CD4-positive, alpha-beta T cell (primary cell): Measurements from ENCODE around the gene PABPN1. TPM values are rescaled to one million over a fixed set of nuclear protein-coding genes. Genes with fewer than 3 reads are reported as not detected.

ENCODE experiments used
- ATAC-seq: fragments of 200-7000 bp; cut with Tn5 transposase; one replicate; pipeline ENCODE4 v1.10.0; 2022; ENCODE audit warnings: mild to moderate bottlenecking; ENCODE audit not compliant: poor library complexity
- CTCF ChIA-PET: fragments of 350-600 bp; sonication (Branson Sonifier 250); formaldehyde crosslinking; loops from one replicate; lab custom pipeline; 2021; ENCODE audit warnings: antibody characterized with exemption, inconsistent platforms; lab: Charles Lee
- POLR2A ChIA-PET: fragments of 350-600 bp; sonication (Branson Sonifier 250); formaldehyde crosslinking; loops from one replicate; lab custom pipeline; 2021; ENCODE audit warnings: antibody characterized with exemption, inconsistent platforms; lab: Charles Lee
- DNase-seq, 14 experiments: peaks; one replicate each; pipeline ENCODE4 v3.0.0-alpha.2; 2013 to 2020; ENCODE audit warnings: mixed read lengths in 2 of 14
- H3K27ac ChIP-seq, 2 donors: one replicate each; pipeline versions ENCODE4 v1.5.1 to v1.7.0; 2013; ENCODE audit warnings: low read length in 2 of 2, low read depth in 1 of 2, mild to moderate bottlenecking in 1 of 2
- H3K27me3 ChIP-seq, 2 experiments: 1 replicate in 1 of 2; 2 replicates in 1 of 2; pipeline versions ENCODE4 v1.6.1 to v1.7.0; 2013; ENCODE audit warnings: low read length in 2 of 2, control low read depth in 1 of 2, mild to moderate bottlenecking in 1 of 2, moderate library complexity in 1 of 2; ENCODE audit not compliant: insufficient read depth in 2 of 2, control insufficient read depth in 1 of 2
- H3K36me3 ChIP-seq: one replicate; pipeline ENCODE4 v1.6.1; 2013; ENCODE audit warnings: low read length, control low read depth; ENCODE audit not compliant: insufficient read depth
- H3K4me1 ChIP-seq: one replicate; pipeline ENCODE4 v1.6.1; 2013; ENCODE audit warnings: low read length, control low read depth; ENCODE audit not compliant: insufficient read depth
- H3K4me3 ChIP-seq: one replicate; pipeline ENCODE4 v1.5.1; 2013; ENCODE audit warnings: mild to moderate bottlenecking, low read length, moderate library complexity
- H3K9me3 ChIP-seq, 2 experiments: 1 replicate in 1 of 2; 2 replicates in 1 of 2; pipeline versions ENCODE4 v1.6.1 to v1.7.0; 2013; ENCODE audit warnings: low read length in 2 of 2, mild to moderate bottlenecking in 2 of 2, control low read depth in 1 of 2, moderate library complexity in 1 of 2; ENCODE audit not compliant: control insufficient read depth in 1 of 2, insufficient read depth in 1 of 2
- H3K27ac Mint-ChIP-seq: one replicate; pipeline ENCODE4 v1.8.0; 2020; ENCODE audit warnings: mixed read lengths
- H3K27me3 Mint-ChIP-seq: one replicate; pipeline ENCODE4 v1.8.0; 2021; ENCODE audit warnings: mixed read lengths
- H3K36me3 Mint-ChIP-seq: one replicate; pipeline ENCODE4 v1.8.0; 2021; ENCODE audit warnings: low read depth, mixed read lengths
- H3K4me1 Mint-ChIP-seq: one replicate; pipeline ENCODE4 v1.8.0; 2021; ENCODE audit warnings: low read depth, mixed read lengths
- H3K4me3 Mint-ChIP-seq: one replicate; pipeline ENCODE4 v1.8.0; 2020; ENCODE audit warnings: mild to moderate bottlenecking, mixed read lengths
- H3K9me3 Mint-ChIP-seq: one replicate; pipeline ENCODE4 v1.8.0; 2020; ENCODE audit warnings: mixed read lengths
- intact Hi-C, 2 experiments: fragments of 100-400 bp; cut with DNase I in 1 of 2; cut with micrococcal nuclease in 1 of 2; formaldehyde crosslinking; loops; one replicate each; pipeline versions ENCODE4 v1.15.1 to v1.9.0; 2023 to 2025; cut with DNase I, micrococcal nuclease
- total RNA-seq, 174 experiments: library from RNA in 2 of 174; stranded (reverse) in 2 of 174; gene quantifications; one replicate each; pipeline ENCODE4 v1.2.3 and lab custom pipeline; 2021 to 2026
- TF ChIP-seq, protein P1 (sequence below): fragments of 200-600 bp; IDR thresholded peaks from one replicate; pipeline ENCODE4 v1.8.0; 2022; ENCODE audit warnings: antibody characterized with exemption, mild to moderate bottlenecking

The PABPN1 gene
- total RNA-seq, 2 experiments from 2014 or later: 188 to 195 TPM

- no peak overlapping the region for H3K4me3 Mint-ChIP-seq
- ATAC-seq (no peak), DNase-seq (no peak)
- peaks cover 15% of the 10 kb centered on the region for H3K4me1 ChIP-seq
- intact Hi-C loops: no loop called here
- TF ChIP-seq, protein P1, sequence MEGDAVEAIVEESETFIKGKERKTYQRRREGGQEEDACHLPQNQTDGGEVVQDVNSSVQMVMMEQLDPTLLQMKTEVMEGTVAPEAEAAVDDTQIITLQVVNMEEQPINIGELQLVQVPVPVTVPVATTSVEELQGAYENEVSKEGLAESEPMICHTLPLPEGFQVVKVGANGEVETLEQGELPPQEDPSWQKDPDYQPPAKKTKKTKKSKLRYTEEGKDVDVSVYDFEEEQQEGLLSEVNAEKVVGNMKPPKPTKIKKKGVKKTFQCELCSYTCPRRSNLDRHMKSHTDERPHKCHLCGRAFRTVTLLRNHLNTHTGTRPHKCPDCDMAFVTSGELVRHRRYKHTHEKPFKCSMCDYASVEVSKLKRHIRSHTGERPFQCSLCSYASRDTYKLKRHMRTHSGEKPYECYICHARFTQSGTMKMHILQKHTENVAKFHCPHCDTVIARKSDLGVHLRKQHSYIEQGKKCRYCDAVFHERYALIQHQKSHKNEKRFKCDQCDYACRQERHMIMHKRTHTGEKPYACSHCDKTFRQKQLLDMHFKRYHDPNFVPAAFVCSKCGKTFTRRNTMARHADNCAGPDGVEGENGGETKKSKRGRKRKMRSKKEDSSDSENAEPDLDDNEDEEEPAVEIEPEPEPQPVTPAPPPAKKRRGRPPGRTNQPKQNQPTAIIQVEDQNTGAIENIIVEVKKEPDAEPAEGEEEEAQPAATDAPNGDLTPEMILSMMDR: no peak
- no peaks in the 10 kb centered on the region for H3K9me3 Mint-ChIP-seq
- H3K9me3 ChIP-seq: peaks cover 0 to 3% of the 10 kb centered on the region in 2 experiments
- peaks cover 7% of the 10 kb centered on the region for H3K36me3 Mint-ChIP-seq
- no peak overlapping the region for H3K27ac ChIP-seq
- H3K36me3 ChIP-seq: no peaks in the 10 kb centered on the region
- H3K27me3 Mint-ChIP-seq: peaks cover 19% of the 10 kb centered on the region
- no peak overlapping the region for H3K27ac Mint-ChIP-seq
- CTCF ChIA-PET: no interaction called here
- POLR2A ChIA-PET: no interaction called here
- H3K27me3 ChIP-seq: peaks cover 1 to 9% of the 10 kb centered on the region in 2 experiments
- no peak overlapping the region for H3K4me3 ChIP-seq
- peaks cover 5% of the 10 kb centered on the region for H3K4me1 Mint-ChIP-seq
Observed at GRCh38 chr14:23348297-23348655, 27.0 kb downstream of the PABPN1 start.

DNA sequence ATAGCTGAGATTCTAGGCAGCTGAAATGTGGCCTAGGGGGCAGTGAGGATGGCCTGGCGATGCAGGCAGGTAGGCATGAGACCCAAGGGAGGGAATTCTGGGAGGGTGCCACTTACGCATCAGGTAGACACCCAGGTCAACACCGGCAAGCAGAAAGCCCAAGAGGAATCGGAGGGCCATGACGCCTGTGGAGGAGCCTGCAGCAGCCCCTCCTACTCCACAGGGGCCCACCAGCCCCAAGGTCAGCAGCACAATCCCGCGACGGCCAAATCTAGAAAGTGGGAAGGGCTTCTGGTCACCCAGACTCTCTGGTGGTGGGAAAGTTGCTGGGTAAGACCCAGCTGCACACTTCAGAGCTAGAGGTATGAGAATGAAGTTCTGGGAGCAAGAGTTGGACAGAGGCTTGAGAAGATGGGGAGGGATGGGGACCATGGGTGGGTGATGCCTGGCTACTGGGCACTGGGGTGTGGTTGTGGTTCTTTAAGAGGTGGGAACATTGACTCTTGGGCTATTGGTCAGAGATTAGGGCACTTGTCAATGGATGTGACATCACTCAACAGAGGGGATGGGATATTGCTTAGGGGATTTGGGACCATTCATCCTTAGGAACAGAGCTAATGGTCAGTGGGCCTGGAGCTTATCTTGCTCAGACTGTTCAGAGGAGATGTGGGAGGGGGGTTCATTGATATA, 28.0 kb downstream of the PABPN1 start:
- DNase-seq: no peak
- TF ChIP-seq, protein P1: no peak
- H3K4me1 Mint-ChIP-seq: peaks cover 5% of the 10 kb centered on the region
- ChIA-PET CTCF (no interaction called here), POLR2A (no interaction called here)
- H3K9me3 Mint-ChIP-seq: no peaks in the 10 kb centered on the region
- intact Hi-C loops: no loop called here
- peaks cover 7% of the 10 kb centered on the region for H3K36me3 Mint-ChIP-seq
- no peak overlapping the region for H3K27ac Mint-ChIP-seq
- Histone ChIP-seq H3K27ac (no peak overlapping the region), H3K4me3 (no peak overlapping the region), H3K36me3 (no peaks in the 10 kb centered on the region), H3K9me3 (peaks cover 0 to 3% of the 10 kb centered on the region in 2 experiments), H3K27me3 (peaks cover 4 to 14% of the 10 kb centered on the region in 2 experiments), H3K4me1 (peaks cover 15% of the 10 kb centered on the region)
- no peak for ATAC-seq
- H3K4me3 Mint-ChIP-seq: peak overlapping the region; percentile 40
- peaks cover 29% of the 10 kb centered on the region for H3K27me3 Mint-ChIP-seq

GRCh38 chr14:23351681-23352505, 30.6 kb downstream of the PABPN1 start:
- H3K27ac Mint-ChIP-seq: no peak overlapping the region
- ATAC-seq: peak; percentile 12

More at GRCh38 chr14:23351681-23352505, 30.6 kb downstream of the PABPN1 start:
- Histone ChIP-seq H3K27ac (no peak overlapping the region), H3K9me3 (peaks cover 0 to 3% of the 10 kb centered on the region in 2 experiments), H3K27me3 (peaks cover 4 to 21% of the 10 kb centered on the region in 2 experiments), H3K36me3 (no peaks in the 10 kb centered on the region), H3K4me3 (peak overlapping the region; percentile 59), H3K4me1 (peaks cover 15% of the 10 kb centered on the region)
- Mint-ChIP-seq H3K4me3 (peak overlapping the region; percentile 86), H3K27me3 (peaks cover 48% of the 10 kb centered on the region), H3K36me3 (no peaks in the 10 kb centered on the region), H3K4me1 (peaks cover 5% of the 10 kb centered on the region), H3K9me3 (no peaks in the 10 kb centered on the region)
- intact Hi-C loops: no loop called here
- POLR2A ChIA-PET: interaction anchor here (1.0 to 2.8 kb wide), 5 partner anchors 10 to 257 kb away, joined by 3 to 21 read pairs (median 4); partner anchors contain the start of genes ACIN1, C14orf119 and PABPN1
- CTCF ChIA-PET: interaction anchor here (1.2 kb wide), 1 partner anchor 208 kb away, joined by 3 read pairs; no protein-coding TSS in a partner anchor
- TF ChIP-seq, protein P1: peak; percentile 22
- DNase-seq: peak in 4 of 14 experiments; percentile 6 to 35 (median 21)
